ENCODE results near the gene LETM1.

GRCh38 chr4:1874201-1874600 is 18.2 kb upstream of the LETM1 start:
- TF ChIP-seq CTCF (conservative IDR thresholded peaks at IDR 0.05 in 1 of 2, IDR thresholded peaks at IDR 0.05 in 1 of 2; ENCODE audit: low read depth in 1 of 2, low read length in 2 of 2) (no peak), EZH2 (IDR thresholded peaks at IDR 0.05; ENCODE audit: low read length, missing control alignments) (no peak)

Data from fibroblast of lung (primary cell).